ENCODE results near the gene FLT3.

Gene FLT3

GRCh38 chr13:28138012-28138755, 37.8 kb upstream of the FLT3 start, which contains the start of gene PAN3:
TSS of gene PAN3 (plus strand) at chr13:28138545. CDS start at chr13:28138658, 113 bp downstream.
- TF ChIP-seq CTCF (IDR thresholded peaks at IDR 0.05; ENCODE audit: low read depth, low read length, missing control alignments), result peak; percentile 6
- DNase-seq (ENCODE audit: low read depth), result peak; percentile 80
- in situ Hi-C loops (cut with HindIII; ENCODE audit: low sequenced_read_pairs), result no loop called here
- H3K4me3 ChIP-seq (ENCODE audit: low read depth, low read length), result peak within 1 kb of the TSS; percentile 71

GRCh38 chr13:28137596-28137995, 37.2 kb upstream of the FLT3 start:
- TF ChIP-seq CTCF (IDR thresholded peaks at IDR 0.05; ENCODE audit: low read depth, low read length, missing control alignments), result no peak
- peak overlapping the region; percentile 71 for H3K4me3 ChIP-seq (ENCODE audit: low read depth, low read length)
- in situ Hi-C loops (cut with HindIII; ENCODE audit: low sequenced_read_pairs), result no loop called here
- DNase-seq (ENCODE audit: low read depth), result no peak

- in situ Hi-C loops (cut with HindIII; ENCODE audit: low sequenced_read_pairs), result no loop called here
- H3K4me3 ChIP-seq (ENCODE audit: low read depth, low read length), result peak overlapping the region; percentile 71
- DNase-seq (ENCODE audit: low read depth), result no peak
- no peak for TF ChIP-seq CTCF (IDR thresholded peaks at IDR 0.05; ENCODE audit: low read depth, low read length, missing control alignments)
These were observed 36.5 kb upstream of the FLT3 start for GRCh38 chr13:28136916-28137315.

GRCh38 chr13:28131646-28132045, 31.3 kb upstream of the FLT3 start:
- in situ Hi-C loops (cut with HindIII; ENCODE audit: low sequenced_read_pairs), result no loop called here
- no peak for TF ChIP-seq CTCF (IDR thresholded peaks at IDR 0.05; ENCODE audit: low read depth, low read length, missing control alignments)
- DNase-seq (ENCODE audit: low read depth), result no peak

GRCh38 chr13:28129911-28130693, 29.7 kb upstream of the FLT3 start:
- no peak for DNase-seq (ENCODE audit: low read depth)
- in situ Hi-C loops (cut with HindIII; ENCODE audit: low sequenced_read_pairs), result no loop called here
- H3K4me3 ChIP-seq (ENCODE audit: low read depth, low read length), result no peak overlapping the region
- no peak for TF ChIP-seq CTCF (IDR thresholded peaks at IDR 0.05; ENCODE audit: low read depth, low read length, missing control alignments)

More at GRCh38 chr13:28131646-28132045, 31.3 kb upstream of the FLT3 start:
- no peak overlapping the region for H3K4me3 ChIP-seq (ENCODE audit: low read depth, low read length)

GRCh38 chr13:28128926-28129325, 28.6 kb upstream of the FLT3 start:
- TF ChIP-seq CTCF (IDR thresholded peaks at IDR 0.05; ENCODE audit: low read depth, low read length, missing control alignments), result no peak
- H3K4me3 ChIP-seq (ENCODE audit: low read depth, low read length), result no peak overlapping the region
- no peak for DNase-seq (ENCODE audit: low read depth)
- in situ Hi-C loops (cut with HindIII; ENCODE audit: low sequenced_read_pairs), result no loop called here

Data from astrocyte of the cerebellum (primary cell).